Type B pancreatic cell (in vitro differentiated cells): Measurements from ENCODE around the gene KCTD16. TPM values are rescaled to one million over a fixed set of nuclear protein-coding genes. Genes with fewer than 3 reads are reported as not detected.

ENCODE experiments used
- DNase-seq: peaks from one replicate; pipeline ENCODE4 v3.0.0; 2021; ENCODE audit warnings: mixed read lengths; ENCODE audit not compliant: unreplicated experiment; ENCODE audit errors: extremely low spot score
- H3K27ac Mint-ChIP-seq: 2 replicates; pipeline ENCODE4 v1.8.0; 2021; ENCODE audit warnings: mild to moderate bottlenecking, mixed read lengths
- H3K27me3 Mint-ChIP-seq: 2 replicates; pipeline ENCODE4 v1.8.0; 2021; ENCODE audit warnings: mixed read lengths
- H3K36me3 Mint-ChIP-seq: 2 replicates; pipeline ENCODE4 v1.8.0; 2021; ENCODE audit warnings: mixed read lengths
- H3K4me1 Mint-ChIP-seq: one replicate; pipeline ENCODE4 v1.8.0; 2021; ENCODE audit warnings: mixed read lengths; ENCODE audit not compliant: unreplicated experiment
- H3K4me3 Mint-ChIP-seq: 2 replicates; pipeline ENCODE4 v1.8.0; 2021; ENCODE audit warnings: mild to moderate bottlenecking, mixed read lengths
- H3K9me3 Mint-ChIP-seq: 2 replicates; pipeline ENCODE4 v1.8.0; 2021; ENCODE audit warnings: mixed read lengths
- total RNA-seq: library from RNA; stranded (reverse); gene quantifications from 2 replicates; pipeline ENCODE4 v1.2.1, GENCODE V29; 2021; ENCODE audit warnings: low replicate concordance
- TF ChIP-seq, protein P1 (sequence below): fragments of 200-600 bp; sonication (generic); conservative IDR thresholded peaks from 2 replicates; pipeline ENCODE4 v1.5.0; 2021; ENCODE audit warnings: antibody characterized with exemption, mild to moderate bottlenecking

KCTD16 gene
- total RNA-seq, 1 donor from 2014 or later: 3.0 TPM

DNA sequence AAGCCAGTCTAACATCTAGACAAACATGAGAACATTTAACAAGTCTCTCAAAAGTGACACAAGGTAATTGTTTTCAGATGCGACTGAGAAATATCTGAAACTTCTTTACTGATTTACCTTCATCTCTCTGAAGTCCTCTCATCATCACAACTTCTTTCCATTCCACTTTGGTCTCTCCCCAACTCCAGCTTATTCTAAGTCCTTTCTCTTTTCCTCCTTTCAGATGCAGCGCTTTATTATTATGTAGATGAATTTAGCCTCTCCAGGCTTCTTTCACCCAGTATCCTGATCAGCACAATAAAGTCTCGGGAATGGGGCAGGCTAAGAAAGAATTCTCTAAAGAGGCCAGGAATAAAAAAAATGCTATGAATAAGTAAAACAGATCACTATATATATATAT lies 128.0 kb downstream of the KCTD16 start:
- TF ChIP-seq, protein P1, sequence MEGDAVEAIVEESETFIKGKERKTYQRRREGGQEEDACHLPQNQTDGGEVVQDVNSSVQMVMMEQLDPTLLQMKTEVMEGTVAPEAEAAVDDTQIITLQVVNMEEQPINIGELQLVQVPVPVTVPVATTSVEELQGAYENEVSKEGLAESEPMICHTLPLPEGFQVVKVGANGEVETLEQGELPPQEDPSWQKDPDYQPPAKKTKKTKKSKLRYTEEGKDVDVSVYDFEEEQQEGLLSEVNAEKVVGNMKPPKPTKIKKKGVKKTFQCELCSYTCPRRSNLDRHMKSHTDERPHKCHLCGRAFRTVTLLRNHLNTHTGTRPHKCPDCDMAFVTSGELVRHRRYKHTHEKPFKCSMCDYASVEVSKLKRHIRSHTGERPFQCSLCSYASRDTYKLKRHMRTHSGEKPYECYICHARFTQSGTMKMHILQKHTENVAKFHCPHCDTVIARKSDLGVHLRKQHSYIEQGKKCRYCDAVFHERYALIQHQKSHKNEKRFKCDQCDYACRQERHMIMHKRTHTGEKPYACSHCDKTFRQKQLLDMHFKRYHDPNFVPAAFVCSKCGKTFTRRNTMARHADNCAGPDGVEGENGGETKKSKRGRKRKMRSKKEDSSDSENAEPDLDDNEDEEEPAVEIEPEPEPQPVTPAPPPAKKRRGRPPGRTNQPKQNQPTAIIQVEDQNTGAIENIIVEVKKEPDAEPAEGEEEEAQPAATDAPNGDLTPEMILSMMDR: no peak
- Mint-ChIP-seq H3K36me3 (no peaks in the 10 kb centered on the region), H3K4me1 (no peaks in the 10 kb centered on the region), H3K27me3 (peaks cover 8% of the 10 kb centered on the region), H3K9me3 (no peaks in the 10 kb centered on the region), H3K27ac (no peak overlapping the region), H3K4me3 (no peak overlapping the region)
- no peak for DNase-seq

DNA sequence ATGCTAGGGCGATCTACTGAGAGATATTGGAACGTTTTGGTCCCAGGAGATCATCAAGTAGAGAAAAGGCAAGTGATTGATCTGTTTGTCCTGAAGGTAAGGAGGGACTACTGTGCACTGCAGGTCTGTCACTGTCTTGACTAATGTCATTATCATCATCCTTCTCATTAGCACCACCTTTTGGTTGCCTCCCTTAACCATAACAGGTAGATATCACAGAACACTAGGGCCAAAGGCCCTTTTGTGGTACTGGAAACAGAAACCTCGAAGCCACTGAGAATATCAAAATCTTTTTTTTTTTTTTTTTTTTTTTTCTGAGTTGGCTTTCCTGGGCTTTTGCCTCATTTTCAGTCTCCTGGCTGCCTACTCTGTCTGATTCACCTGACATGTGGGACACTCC lies 134.0 kb downstream of the KCTD16 start:
- TF ChIP-seq, protein P1: no peak
- Mint-ChIP-seq H3K36me3 (no peaks in the 10 kb centered on the region), H3K27ac (no peak overlapping the region), H3K4me1 (peaks cover 5% of the 10 kb centered on the region), H3K27me3 (peaks cover 13% of the 10 kb centered on the region), H3K9me3 (peaks cover 4% of the 10 kb centered on the region), H3K4me3 (no peak overlapping the region)
- DNase-seq: no peak

DNA sequence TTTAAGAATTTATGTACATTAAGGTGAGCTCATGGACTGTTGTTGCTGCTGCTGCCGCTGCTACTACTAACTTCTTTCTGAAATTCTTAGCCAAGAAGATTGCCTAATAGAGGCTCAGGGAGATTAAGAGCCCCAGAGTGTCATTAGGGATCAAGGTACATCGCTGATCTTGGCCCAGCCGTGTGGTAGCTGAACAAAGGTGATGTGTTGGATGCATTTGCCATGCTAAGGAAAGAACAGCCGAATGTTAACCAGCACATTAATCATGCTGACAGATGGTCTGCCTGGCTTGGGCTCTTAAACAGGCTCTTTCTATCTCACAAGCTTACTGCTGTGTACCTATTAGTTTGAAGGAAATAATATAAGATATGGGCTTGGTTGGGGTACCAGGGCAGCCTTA lies 137.1 kb downstream of the KCTD16 start:
- no peak for DNase-seq
- Mint-ChIP-seq H3K4me3 (no peak overlapping the region), H3K27me3 (peaks cover 9% of the 10 kb centered on the region), H3K27ac (no peak overlapping the region), H3K36me3 (no peaks in the 10 kb centered on the region), H3K9me3 (peaks cover 4% of the 10 kb centered on the region), H3K4me1 (peaks cover 5% of the 10 kb centered on the region)
- TF ChIP-seq, protein P1: no peak

DNA sequence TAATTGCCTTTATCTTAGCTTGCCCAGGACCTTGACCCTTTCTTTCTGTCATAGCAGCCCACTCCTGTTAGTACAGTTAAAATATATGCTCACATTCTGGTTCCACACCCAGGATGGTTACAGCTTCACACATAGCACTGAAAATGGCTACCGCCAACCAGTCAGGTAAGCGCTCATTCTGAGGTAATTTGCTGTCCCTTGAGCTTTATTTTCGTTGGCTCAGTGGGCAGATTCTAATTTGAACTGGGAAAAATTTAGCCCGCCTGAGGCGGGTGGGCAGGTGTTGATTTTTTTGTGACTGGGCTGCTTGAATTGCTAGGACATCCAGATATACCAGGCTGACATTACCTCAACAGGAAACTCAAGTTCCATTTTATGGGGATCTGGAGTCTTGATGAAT lies 137.5 kb downstream of the KCTD16 start:
- Mint-ChIP-seq H3K36me3 (no peaks in the 10 kb centered on the region), H3K4me1 (peaks cover 5% of the 10 kb centered on the region), H3K27me3 (peaks cover 12% of the 10 kb centered on the region), H3K9me3 (peaks cover 4% of the 10 kb centered on the region), H3K4me3 (no peak overlapping the region), H3K27ac (no peak overlapping the region)
- TF ChIP-seq, protein P1: no peak
- DNase-seq: no peak

DNA sequence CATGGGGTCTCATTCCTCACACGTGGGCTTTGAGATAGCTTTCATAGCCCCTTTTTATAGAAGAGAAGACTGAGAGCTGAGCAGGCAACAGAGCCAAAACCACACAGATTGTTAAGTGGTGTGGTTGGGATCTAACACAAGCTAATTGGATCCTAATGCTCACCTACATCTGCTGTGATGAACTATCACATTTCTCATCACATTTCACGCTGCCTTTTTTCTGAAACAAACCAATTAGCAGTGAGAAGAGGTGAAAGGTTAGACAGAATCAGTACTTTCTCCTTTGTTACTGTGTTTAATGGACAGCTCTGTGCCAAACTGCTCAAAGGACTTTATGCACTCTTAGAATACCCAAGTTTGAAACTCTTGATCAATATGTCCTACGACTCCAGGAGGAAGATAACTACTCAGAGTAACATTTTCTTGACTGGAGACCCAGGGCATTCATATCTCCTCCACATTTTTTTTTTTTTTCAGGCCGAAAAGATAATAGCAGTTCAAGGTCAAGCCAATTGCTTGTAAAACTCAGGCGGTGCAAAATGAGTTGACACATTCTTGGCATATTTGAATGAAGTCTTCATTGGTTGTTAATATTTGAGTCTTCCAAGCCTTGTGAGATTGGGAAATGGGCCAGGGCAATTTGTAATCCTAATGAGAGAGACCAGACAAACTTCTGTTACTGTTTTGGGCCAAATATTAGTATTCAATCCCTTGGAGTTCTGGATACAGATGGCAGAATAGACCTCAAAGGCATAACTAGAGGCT lies 138.4 kb downstream of the KCTD16 start:
- TF ChIP-seq, protein P1: no peak
- peaks cover 4% of the 10 kb centered on the region for H3K9me3 Mint-ChIP-seq
- H3K36me3 Mint-ChIP-seq: no peaks in the 10 kb centered on the region
- H3K4me3 Mint-ChIP-seq: no peak overlapping the region
- H3K27ac Mint-ChIP-seq: no peak overlapping the region
- peaks cover 5% of the 10 kb centered on the region for H3K4me1 Mint-ChIP-seq
- no peak for DNase-seq
- H3K27me3 Mint-ChIP-seq: peaks cover 12% of the 10 kb centered on the region
